CD4-positive, alpha-beta T cell treated with Interleukin-6 at 100 ng/mL for 8 hours (primary cell): ENCODE results near the gene RHBDD1.

Source experiments
- DNase-seq: peaks from one replicate; pipeline ENCODE4 v3.0.0-alpha.2; 2020; ENCODE audit warnings: mixed read lengths, low spot score

RHBDD1 gene

DNA sequence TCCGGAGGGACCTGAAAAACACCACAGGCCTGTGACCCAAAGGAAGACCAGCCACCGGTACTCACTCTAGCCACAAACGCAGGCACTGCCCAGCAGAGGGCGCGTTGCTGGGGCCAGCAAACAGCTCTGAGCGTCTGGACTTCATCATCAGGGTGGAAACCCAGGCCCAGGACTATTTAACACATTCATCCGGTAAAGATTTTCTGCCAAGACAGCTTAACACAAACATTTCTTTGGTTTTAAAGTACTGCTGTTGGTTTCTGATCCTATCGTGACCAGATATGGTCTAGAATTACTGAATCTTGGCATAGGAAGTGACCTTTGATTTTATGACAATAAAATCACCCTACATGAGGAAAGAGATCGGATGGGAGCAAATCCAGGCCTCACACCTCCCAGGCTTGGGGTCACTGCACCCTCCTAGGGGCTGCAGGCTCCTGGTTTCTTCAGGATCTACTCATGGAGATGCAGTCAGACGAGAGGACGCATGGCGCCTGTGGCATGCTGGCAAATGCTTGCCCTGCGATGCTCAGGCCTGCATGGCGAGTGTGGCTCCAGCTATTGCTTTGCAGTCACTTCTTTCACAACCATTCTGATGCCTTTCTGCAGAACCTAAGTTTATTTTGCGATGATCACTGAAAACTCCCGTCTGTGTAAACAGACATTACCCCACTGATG is 197.8 kb downstream of the RHBDD1 start:
- no peak for DNase-seq

DNA sequence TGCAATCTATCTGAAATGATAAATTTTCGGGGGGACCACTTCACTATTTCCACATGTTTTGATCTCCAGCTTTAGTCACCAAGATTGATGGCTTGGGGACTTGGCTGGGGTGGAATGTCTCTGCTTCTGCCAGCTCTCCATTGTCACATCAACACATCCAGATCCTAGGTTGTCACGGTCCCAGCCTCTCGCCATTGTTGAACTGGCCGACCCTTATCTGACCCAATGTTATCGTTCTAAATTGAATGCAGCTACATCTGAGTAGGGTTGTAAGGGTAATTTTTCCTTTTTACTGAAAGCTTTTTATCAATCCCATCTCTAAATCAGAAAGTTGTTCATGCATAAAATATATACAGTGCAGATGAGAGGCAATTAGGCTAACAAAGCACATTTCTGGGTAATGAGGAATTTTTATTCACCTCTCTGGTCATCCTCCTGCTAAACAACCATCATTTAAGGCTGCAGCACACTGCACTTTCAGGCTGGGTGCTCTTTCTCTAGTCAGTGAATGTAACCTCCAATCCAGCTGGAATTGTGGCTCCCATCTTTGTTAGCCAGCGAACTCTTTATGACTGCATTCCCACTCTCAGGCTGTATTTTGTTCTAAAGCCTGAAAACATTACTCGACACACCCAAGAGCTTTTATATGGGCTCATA is 200.0 kb downstream of the RHBDD1 start:
- no peak for DNase-seq

DNA sequence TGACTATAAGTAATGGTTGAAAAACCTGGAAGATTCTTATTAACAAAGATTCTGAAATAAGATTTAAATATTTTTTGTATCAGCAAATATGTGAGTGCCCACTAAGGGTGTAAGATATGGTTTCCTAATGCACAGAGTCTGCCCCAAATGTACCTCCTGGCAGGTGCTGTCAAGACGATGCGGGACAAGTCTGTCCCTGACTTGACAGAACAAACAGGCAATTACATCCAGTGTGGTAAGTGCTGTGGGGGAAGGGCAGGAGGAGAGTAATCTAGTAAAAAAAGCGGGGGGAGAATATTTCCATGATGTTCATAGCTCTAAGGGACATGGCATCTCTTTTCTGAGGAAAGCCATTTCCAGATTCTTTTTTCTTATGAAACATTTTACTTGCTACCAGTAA is 200.7 kb downstream of the RHBDD1 start:
- no peak for DNase-seq

DNA sequence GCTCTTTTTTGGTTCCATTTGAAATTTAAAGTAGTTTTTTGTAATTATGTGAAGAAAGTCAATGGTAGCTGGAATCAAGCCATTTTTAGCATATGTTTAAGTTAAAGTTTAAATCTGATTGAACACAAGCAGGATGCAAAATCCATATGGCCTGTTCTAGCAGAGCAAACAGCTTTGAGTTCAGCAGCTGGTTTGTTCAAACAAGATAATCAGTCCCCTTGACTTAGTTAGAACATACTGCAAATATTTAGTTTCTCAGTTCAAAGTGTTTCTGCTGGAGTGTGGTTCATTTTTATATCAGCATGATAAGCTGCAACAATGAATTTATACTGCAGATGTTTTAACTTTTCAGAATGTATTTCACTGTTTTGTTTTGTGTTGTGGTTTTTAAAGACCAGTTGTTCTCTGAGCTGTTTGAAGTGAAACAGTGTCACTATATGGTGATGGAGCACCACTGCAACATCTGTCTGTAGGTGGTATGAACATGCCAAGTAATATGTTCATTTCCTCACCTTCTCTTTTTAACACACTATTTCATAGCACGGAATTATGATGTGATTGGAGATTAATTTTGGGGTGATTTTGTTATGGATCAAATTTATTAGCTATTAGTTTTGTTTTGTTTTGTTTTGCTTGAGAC is 202.8 kb downstream of the RHBDD1 start:
- DNase-seq: no peak

DNA sequence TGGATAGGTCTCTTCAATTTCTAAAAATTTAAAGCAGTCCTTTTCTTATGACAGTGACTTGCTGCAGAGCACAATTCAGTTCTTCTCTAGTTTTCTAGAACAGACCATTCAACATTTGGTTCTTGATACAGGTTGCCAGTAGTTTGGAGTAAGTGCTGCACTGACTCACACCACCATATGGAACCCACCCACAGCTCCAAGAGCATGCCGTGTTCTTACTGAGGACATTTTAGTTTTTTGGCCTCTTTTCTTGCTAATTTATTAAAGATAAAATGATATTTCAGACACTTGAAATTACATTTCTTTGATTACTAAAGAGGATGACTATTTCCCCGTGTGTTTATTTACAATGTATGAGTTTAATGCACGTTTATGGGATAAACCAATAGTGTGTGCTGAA is 208.1 kb downstream of the RHBDD1 start:
- no peak for DNase-seq
